MCF 10A (cell line): ENCODE data around the gene UGT2B28. TPM values are rescaled to one million over a fixed set of nuclear protein-coding genes. Genes with fewer than 3 reads are reported as not detected.
"Not testable (repeated sequence)": the region's sequence is repeated elsewhere in the genome, so short reads cannot be mapped to it uniquely, and the experiment has no call there.

ENCODE experiments used
- Bru-seq: library from RNA; stranded (reverse); fragments of 400-500 nt; gene quantifications from one replicate; lab custom pipeline; 2021; lab: Mats Ljungman, UMichigan
- BruChase-seq, 2 experiments: library from RNA; stranded (reverse); fragments of 400-500 nt; gene quantifications; one replicate each; lab custom pipeline; 2021; lab: Mats Ljungman, UMichigan
- BruUV-seq: library from RNA; stranded (reverse); fragments of 400-500 nt; replicated peaks from 2 replicates; lab custom pipeline; 2021; lab: Mats Ljungman, UMichigan
- CTCF ChIA-PET: fragments of 300-600 bp; sonication (Branson Sonifier 250); formaldehyde crosslinking; extraction: SDS; loops from one replicate; lab custom pipeline; 2021; ENCODE audit warnings: antibody characterized with exemption, inconsistent platforms; lab: Yijun Ruan, JAX
- POLR2A ChIA-PET: fragments of 300-600, 350-650 bp; sonication (Branson Sonifier 250); formaldehyde crosslinking; extraction: SDS; loops from one replicate; lab custom pipeline; 2020; ENCODE audit warnings: antibody characterized with exemption, inconsistent platforms; lab: Yijun Ruan, JAX
- DNase-seq: peaks from one replicate; pipeline ENCODE4 v3.0.0-alpha.2; 2018; ENCODE audit not compliant: unreplicated experiment
- H3K27ac Mint-ChIP-seq: one replicate; pipeline ENCODE4 v1.8.0; 2022; ENCODE audit warnings: mild to moderate bottlenecking, low read depth, mixed read lengths; ENCODE audit not compliant: unreplicated experiment
- H3K27me3 Mint-ChIP-seq: one replicate; pipeline ENCODE4 v1.8.0; 2022; ENCODE audit warnings: mixed read lengths; ENCODE audit not compliant: insufficient read depth, unreplicated experiment
- H3K36me3 Mint-ChIP-seq: one replicate; pipeline ENCODE4 v1.8.0; 2022; ENCODE audit warnings: mild to moderate bottlenecking, moderate library complexity, mixed read lengths; ENCODE audit not compliant: insufficient read depth, unreplicated experiment
- H3K4me1 Mint-ChIP-seq: one replicate; pipeline ENCODE4 v1.8.0; 2022; ENCODE audit warnings: mixed read lengths; ENCODE audit not compliant: insufficient read depth, unreplicated experiment
- H3K4me3 Mint-ChIP-seq: one replicate; pipeline ENCODE4 v1.8.0; 2022; ENCODE audit warnings: mild to moderate bottlenecking, moderate library complexity, mixed read lengths; ENCODE audit not compliant: unreplicated experiment
- H3K9me3 Mint-ChIP-seq: one replicate; pipeline ENCODE4 v1.8.0; 2022; ENCODE audit warnings: mixed read lengths; ENCODE audit not compliant: unreplicated experiment
- intact Hi-C: fragments of 100-400 bp; cut with micrococcal nuclease; formaldehyde crosslinking; loops from 2 replicates; pipeline ENCODE4 v1.14.1; 2022
- long read RNA-seq: library from polyadenylated mRNA; stranded (forward); transcript quantifications from one replicate; pipeline ENCODE4 v2.0.0, GENCODE V29; 2022
- total RNA-seq: library from RNA; stranded (reverse); gene quantifications from 2 replicates; pipeline ENCODE4 v1.2.3, GENCODE V29; 2022
- TF ChIP-seq, protein P1 (sequence below): fragments of 200-600 bp; IDR thresholded peaks from one replicate; pipeline ENCODE4 v1.8.0; 2022; ENCODE audit warnings: antibody characterized with exemption, mild to moderate bottlenecking; ENCODE audit not compliant: unreplicated experiment

Gene UGT2B28
- total RNA-seq (not detected in 2 replicates), Bru-seq, nascent RNA (not detected), BruChase-seq, experiment 1, labeled RNA remaining after a 6-hour chase (not detected), BruChase-seq, experiment 2, labeled RNA remaining after a 2-hour chase (not detected)
- long read RNA-seq, result 0 reads

DNA sequence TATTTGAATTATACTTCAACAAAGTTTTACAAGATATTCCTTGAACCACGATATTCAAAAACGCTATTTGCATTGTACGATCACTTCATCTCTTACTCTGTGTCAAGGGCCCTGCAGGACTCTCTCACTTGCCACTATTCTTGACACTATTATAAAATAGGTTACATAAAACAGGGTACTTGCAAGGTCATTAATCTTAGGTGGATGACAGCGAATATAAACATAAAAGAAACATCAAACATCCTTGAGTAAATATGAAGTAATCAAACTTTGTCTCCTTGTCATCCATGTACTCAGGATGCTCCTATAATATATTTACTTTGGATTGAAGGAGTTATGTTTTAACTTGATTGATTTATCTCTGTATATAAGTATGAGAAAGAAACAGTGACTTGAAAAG is at the start of gene UGT2B28:
TSS of gene UGT2B28 (plus strand) at position 395 of the 400 bp plus-strand sequence. CDS start 26 bp downstream, outside the sequence.
- H3K4me3 Mint-ChIP-seq, H3K36me3 Mint-ChIP-seq, CTCF ChIA-PET, DNase-seq, H3K9me3 Mint-ChIP-seq, BruUV-seq, H3K27ac Mint-ChIP-seq, POLR2A ChIA-PET, intact Hi-C loops, H3K4me1 Mint-ChIP-seq: not testable (repeated sequence)
- H3K27me3 Mint-ChIP-seq, result peaks cover 11% of the 10 kb centered on the region

- intact Hi-C loops, result no loop called here
- ChIA-PET CTCF (no interaction called here), POLR2A (no interaction called here)
- no peaks in the 10 kb centered on the region for H3K36me3 Mint-ChIP-seq
- TF ChIP-seq, protein P1, sequence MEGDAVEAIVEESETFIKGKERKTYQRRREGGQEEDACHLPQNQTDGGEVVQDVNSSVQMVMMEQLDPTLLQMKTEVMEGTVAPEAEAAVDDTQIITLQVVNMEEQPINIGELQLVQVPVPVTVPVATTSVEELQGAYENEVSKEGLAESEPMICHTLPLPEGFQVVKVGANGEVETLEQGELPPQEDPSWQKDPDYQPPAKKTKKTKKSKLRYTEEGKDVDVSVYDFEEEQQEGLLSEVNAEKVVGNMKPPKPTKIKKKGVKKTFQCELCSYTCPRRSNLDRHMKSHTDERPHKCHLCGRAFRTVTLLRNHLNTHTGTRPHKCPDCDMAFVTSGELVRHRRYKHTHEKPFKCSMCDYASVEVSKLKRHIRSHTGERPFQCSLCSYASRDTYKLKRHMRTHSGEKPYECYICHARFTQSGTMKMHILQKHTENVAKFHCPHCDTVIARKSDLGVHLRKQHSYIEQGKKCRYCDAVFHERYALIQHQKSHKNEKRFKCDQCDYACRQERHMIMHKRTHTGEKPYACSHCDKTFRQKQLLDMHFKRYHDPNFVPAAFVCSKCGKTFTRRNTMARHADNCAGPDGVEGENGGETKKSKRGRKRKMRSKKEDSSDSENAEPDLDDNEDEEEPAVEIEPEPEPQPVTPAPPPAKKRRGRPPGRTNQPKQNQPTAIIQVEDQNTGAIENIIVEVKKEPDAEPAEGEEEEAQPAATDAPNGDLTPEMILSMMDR, result no peak
- H3K27me3 Mint-ChIP-seq, result no peaks in the 10 kb centered on the region
- no peaks in the 10 kb centered on the region for H3K9me3 Mint-ChIP-seq
- no peak overlapping the region for H3K4me3 Mint-ChIP-seq
- DNase-seq, result no peak
- H3K27ac Mint-ChIP-seq, result no peak overlapping the region
- no peaks in the 10 kb centered on the region for H3K4me1 Mint-ChIP-seq
- BruUV-seq, result no TSS peak
These were observed 41.2 kb upstream of the UGT2B28 start for GRCh38 chr4:69239092-69239491.

DNA sequence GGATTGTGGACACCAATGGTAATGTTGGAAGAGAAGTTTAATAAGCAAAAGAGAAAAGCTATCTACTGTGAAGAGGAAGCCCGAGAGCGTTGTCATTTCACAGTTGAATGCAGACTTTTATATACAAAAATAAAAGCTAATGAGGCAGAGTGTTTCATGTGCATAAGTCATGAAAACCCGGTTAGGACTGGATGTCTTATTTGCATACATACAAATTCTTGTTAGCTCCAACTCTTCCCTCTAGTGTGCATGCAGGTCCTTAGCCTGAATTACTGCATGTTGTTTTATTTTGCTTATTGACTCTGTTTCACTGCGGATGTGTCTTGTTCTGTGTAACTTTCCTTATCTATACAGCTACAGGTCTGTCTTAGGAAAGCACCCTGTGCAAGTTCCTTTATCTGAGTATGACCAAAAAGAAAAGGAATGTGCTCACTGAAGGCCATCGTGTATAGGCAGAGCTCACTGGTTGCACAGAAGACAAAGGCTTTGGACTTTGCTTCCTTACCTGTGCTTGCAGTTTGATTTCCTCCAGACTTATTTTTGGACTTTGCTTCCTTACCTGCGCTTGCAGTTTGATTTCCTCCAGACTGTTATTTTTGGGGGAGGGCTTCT is 40.6 kb upstream of the UGT2B28 start:
- no peaks in the 10 kb centered on the region for H3K27me3 Mint-ChIP-seq
- POLR2A ChIA-PET, result no interaction called here
- DNase-seq, result no peak
- no peak overlapping the region for H3K4me3 Mint-ChIP-seq
- TF ChIP-seq, protein P1, result no peak
- no peaks in the 10 kb centered on the region for H3K9me3 Mint-ChIP-seq
- CTCF ChIA-PET, result interaction anchor here (0.7 to 0.8 kb wide), 2 partner anchors 15 to 34 kb away, joined by 3 to 5 read pairs; no protein-coding TSS in a partner anchor
- BruUV-seq, result no TSS peak
- no peaks in the 10 kb centered on the region for H3K36me3 Mint-ChIP-seq
- no peaks in the 10 kb centered on the region for H3K4me1 Mint-ChIP-seq
- no peak overlapping the region for H3K27ac Mint-ChIP-seq
- intact Hi-C loops, result no loop called here

GRCh38 chr4:69240787-69241186 is 39.5 kb upstream of the UGT2B28 start:
- H3K36me3 Mint-ChIP-seq, intact Hi-C loops, H3K4me3 Mint-ChIP-seq, POLR2A ChIA-PET, H3K4me1 Mint-ChIP-seq, DNase-seq, BruUV-seq, H3K27me3 Mint-ChIP-seq, H3K27ac Mint-ChIP-seq, H3K9me3 Mint-ChIP-seq: not testable (repeated sequence)
- CTCF ChIA-PET, result interaction anchor here (0.7 kb wide), 1 partner anchor 33 kb away, joined by 3 read pairs; no protein-coding TSS in a partner anchor

GRCh38 chr4:69241746-69242145 is 38.5 kb upstream of the UGT2B28 start:
- intact Hi-C loops, BruUV-seq, H3K36me3 Mint-ChIP-seq, H3K4me1 Mint-ChIP-seq, H3K9me3 Mint-ChIP-seq, H3K4me3 Mint-ChIP-seq, CTCF ChIA-PET, POLR2A ChIA-PET, H3K27ac Mint-ChIP-seq, H3K27me3 Mint-ChIP-seq, DNase-seq: not testable (repeated sequence)

DNA sequence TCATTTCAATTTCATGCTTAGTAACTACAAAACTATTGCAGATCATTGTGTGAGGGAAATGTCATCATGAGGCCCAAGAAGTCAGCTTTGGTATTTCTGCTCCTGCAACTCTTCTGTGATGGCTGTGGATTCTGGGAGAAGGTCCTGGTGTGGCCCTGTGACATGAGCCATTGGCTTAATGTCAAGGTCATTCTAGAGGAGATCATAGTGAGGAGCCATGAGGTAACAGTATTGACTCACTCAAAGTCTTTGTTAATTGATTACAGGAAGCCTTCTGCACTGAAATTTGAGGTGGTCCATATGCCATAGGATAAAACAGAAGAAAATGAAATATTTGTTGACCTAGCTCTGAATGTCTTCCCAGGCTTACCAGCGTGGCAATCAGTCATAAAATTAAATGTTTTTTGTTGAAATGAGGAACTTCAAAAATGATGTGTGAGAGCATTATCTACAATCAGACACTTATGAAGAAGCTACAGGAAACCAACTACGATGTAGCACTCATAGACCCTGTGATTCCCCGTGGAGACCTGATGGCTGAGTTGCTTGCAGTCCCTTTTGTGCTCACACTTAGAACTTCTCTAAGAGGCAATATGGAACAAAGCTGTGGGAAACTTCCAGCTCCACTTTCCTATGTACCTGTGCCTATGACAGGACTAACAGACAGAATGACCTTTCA is 37.6 kb upstream of the UGT2B28 start:
- DNase-seq, BruUV-seq, intact Hi-C loops, CTCF ChIA-PET, H3K27me3 Mint-ChIP-seq, H3K4me3 Mint-ChIP-seq, H3K36me3 Mint-ChIP-seq, H3K4me1 Mint-ChIP-seq, H3K27ac Mint-ChIP-seq: not testable (repeated sequence)
- POLR2A ChIA-PET, result interaction anchor here (0.6 kb wide), 1 partner anchor 824 kb away, joined by 3 read pairs; no protein-coding TSS in a partner anchor
- H3K9me3 Mint-ChIP-seq, result peaks cover 10% of the 10 kb centered on the region

- H3K27me3 Mint-ChIP-seq, BruUV-seq, DNase-seq, H3K4me3 Mint-ChIP-seq, POLR2A ChIA-PET, H3K4me1 Mint-ChIP-seq, intact Hi-C loops, CTCF ChIA-PET, H3K9me3 Mint-ChIP-seq, H3K36me3 Mint-ChIP-seq, H3K27ac Mint-ChIP-seq: not testable (repeated sequence)
These were observed 29.4 kb upstream of the UGT2B28 start for GRCh38 chr4:69250884-69251283.
